Gastroesophageal sphincter (tissue), 3 donors: ENCODE measurements around the gene JMY.

Experiments used
- POLR2A ChIP-seq, 2 donors: fragments of 450-650 bp; IDR thresholded peaks; one replicate each; pipeline ENCODE4 v1.6.1; 2017; ENCODE audit warnings: antibody characterized with exemption in 2 of 2, mild to moderate bottlenecking in 2 of 2, moderate library complexity in 1 of 2
- POLR2AphosphoS5 ChIP-seq: sonication (generic); formaldehyde crosslinking; IDR thresholded peaks from one replicate; pipeline ENCODE4 v1.6.1; 2017; ENCODE audit warnings: antibody characterized with exemption
- TF ChIP-seq, protein P1 (sequence below), 4 experiments: fragments of 200-600 bp in 2 of 4; fragments of 450-650 bp in 2 of 4; sonication (generic) in 1 of 4; IDR thresholded peaks; one replicate each; pipeline ENCODE4 v1.5.1; 2017 to 2019; ENCODE audit warnings: antibody characterized with exemption in 4 of 4, mild to moderate bottlenecking in 2 of 4, moderate library complexity in 2 of 4

DNA sequence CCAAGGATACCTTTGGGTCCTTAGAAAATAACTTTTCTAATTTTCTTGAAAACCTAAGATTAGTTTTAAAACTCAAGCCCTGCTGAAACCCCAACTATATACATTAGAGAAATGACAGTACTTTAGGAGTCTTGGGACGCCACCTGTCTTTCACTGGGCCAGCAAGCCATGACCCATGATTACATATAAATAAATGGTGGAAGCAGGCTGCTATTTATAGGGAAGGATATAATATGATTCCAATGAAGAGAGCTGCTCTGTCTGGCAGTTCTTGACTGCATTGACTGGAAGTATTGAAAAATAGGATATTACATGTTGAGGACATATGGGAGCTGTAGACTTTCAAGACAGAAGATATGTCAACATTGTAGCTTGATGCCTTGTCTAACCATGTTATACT is 7.3 kb downstream of the JMY start:
- TF ChIP-seq POLR2AphosphoS5: no peak
- TF ChIP-seq, protein P1, sequence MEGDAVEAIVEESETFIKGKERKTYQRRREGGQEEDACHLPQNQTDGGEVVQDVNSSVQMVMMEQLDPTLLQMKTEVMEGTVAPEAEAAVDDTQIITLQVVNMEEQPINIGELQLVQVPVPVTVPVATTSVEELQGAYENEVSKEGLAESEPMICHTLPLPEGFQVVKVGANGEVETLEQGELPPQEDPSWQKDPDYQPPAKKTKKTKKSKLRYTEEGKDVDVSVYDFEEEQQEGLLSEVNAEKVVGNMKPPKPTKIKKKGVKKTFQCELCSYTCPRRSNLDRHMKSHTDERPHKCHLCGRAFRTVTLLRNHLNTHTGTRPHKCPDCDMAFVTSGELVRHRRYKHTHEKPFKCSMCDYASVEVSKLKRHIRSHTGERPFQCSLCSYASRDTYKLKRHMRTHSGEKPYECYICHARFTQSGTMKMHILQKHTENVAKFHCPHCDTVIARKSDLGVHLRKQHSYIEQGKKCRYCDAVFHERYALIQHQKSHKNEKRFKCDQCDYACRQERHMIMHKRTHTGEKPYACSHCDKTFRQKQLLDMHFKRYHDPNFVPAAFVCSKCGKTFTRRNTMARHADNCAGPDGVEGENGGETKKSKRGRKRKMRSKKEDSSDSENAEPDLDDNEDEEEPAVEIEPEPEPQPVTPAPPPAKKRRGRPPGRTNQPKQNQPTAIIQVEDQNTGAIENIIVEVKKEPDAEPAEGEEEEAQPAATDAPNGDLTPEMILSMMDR (IDR thresholded peaks at IDR 0.05): no peak
- no peak for TF ChIP-seq POLR2A (IDR thresholded peaks at IDR 0.05)
